ENCODE results near the gene PPP3R2. TPM values are rescaled to one million over a fixed set of nuclear protein-coding genes. Genes with fewer than 3 reads are reported as not detected.

PPP3R2 gene
- total RNA-seq, 4 donors from 2014 or later, result 0.06 TPM; not detected in 3

- no peaks in the 10 kb centered on the region for H3K9me3 ChIP-seq
- no peak overlapping the region for H3K27ac ChIP-seq (replicated peaks in 1 of 4)
- no peaks in the 10 kb centered on the region for H3K4me1 ChIP-seq
- no peaks in the 10 kb centered on the region for H3K27me3 ChIP-seq
- H3K36me3 ChIP-seq, result peaks cover 29 to 79% (median 40%) of the 10 kb centered on the region in 4 donors
- H3K4me3 ChIP-seq, result no peak overlapping the region
- WGBS, result 95% methylated on average over 3 of the region's 3 CpGs
- TF ChIP-seq EP300 (IDR thresholded peaks at IDR 0.05), result no peak
- TF ChIP-seq POLR2AphosphoS5 (IDR thresholded peaks at IDR 0.05), result no peak
- no peak for DNase-seq (ENCODE audit: extremely low spot score)
- intact Hi-C loops (cut with DNase I), result no loop called here
Observed at GRCh38 chr9:101567725-101568350, 26.9 kb downstream of the PPP3R2 start.

GRCh38 chr9:101566904-101567724 lies 27.7 kb downstream of the PPP3R2 start:
- no peak for DNase-seq (ENCODE audit: extremely low spot score)
- peaks cover 36 to 86% (median 47%) of the 10 kb centered on the region in 4 donors for H3K36me3 ChIP-seq
- 89% methylated on average over 5 of the region's 5 CpGs for WGBS
- no peaks in the 10 kb centered on the region for H3K4me1 ChIP-seq
- intact Hi-C loops (cut with DNase I), result no loop called here
- H3K4me3 ChIP-seq, result no peak overlapping the region
- TF ChIP-seq POLR2AphosphoS5 (IDR thresholded peaks at IDR 0.05), result no peak
- no peak for TF ChIP-seq POLR2A (IDR thresholded peaks at IDR 0.05; ENCODE audit: low read depth)
- TF ChIP-seq EP300 (IDR thresholded peaks at IDR 0.05), result no peak
- TF ChIP-seq CTCF (IDR thresholded peaks at IDR 0.05), result peak in 1 of 3 experiments; percentile 9
- no peaks in the 10 kb centered on the region for H3K9me3 ChIP-seq
- H3K27ac ChIP-seq (replicated peaks in 1 of 4), result no peak overlapping the region
- no peaks in the 10 kb centered on the region for H3K27me3 ChIP-seq

GRCh38 chr9:101564252-101564651 lies 30.5 kb downstream of the PPP3R2 start:
- intact Hi-C loops (cut with DNase I), result no loop called here
- Histone ChIP-seq H3K27ac (replicated peaks in 1 of 4) (no peak overlapping the region), H3K9me3 (no peaks in the 10 kb centered on the region), H3K36me3 (peaks cover 51 to 100% (median 68%) of the 10 kb centered on the region in 4 donors), H3K27me3 (no peaks in the 10 kb centered on the region), H3K4me1 (no peaks in the 10 kb centered on the region), H3K4me3 (no peak overlapping the region)
- TF ChIP-seq CTCF (IDR thresholded peaks at IDR 0.05) (no peak), EP300 (IDR thresholded peaks at IDR 0.05) (no peak), POLR2AphosphoS5 (IDR thresholded peaks at IDR 0.05) (no peak), POLR2A (IDR thresholded peaks at IDR 0.05; ENCODE audit: low read depth) (no peak)
- DNase-seq (ENCODE audit: extremely low spot score), result no peak

- 97% methylated on average over 1 of the region's 1 CpG for WGBS
- TF ChIP-seq EP300 (IDR thresholded peaks at IDR 0.05), result no peak
- TF ChIP-seq POLR2AphosphoS5 (IDR thresholded peaks at IDR 0.05), result no peak
- no peak for TF ChIP-seq CTCF (IDR thresholded peaks at IDR 0.05)
- TF ChIP-seq POLR2A (IDR thresholded peaks at IDR 0.05; ENCODE audit: low read depth), result no peak
- Histone ChIP-seq H3K27ac (replicated peaks in 1 of 4) (no peak overlapping the region), H3K27me3 (no peaks in the 10 kb centered on the region), H3K4me1 (no peaks in the 10 kb centered on the region), H3K4me3 (no peak overlapping the region), H3K36me3 (peaks cover 49 to 100% (median 76%) of the 10 kb centered on the region in 4 donors), H3K9me3 (no peaks in the 10 kb centered on the region)
- intact Hi-C loops (cut with DNase I), result no loop called here
- DNase-seq (ENCODE audit: extremely low spot score), result no peak
Observed at GRCh38 chr9:101562966-101563365, 31.8 kb downstream of the PPP3R2 start.

- no peaks in the 10 kb centered on the region for H3K9me3 ChIP-seq
- H3K27me3 ChIP-seq, result no peaks in the 10 kb centered on the region
- intact Hi-C loops (cut with DNase I), result no loop called here
- 93% methylated on average over 1 of the region's 1 CpG for WGBS
- no peak for TF ChIP-seq EP300 (IDR thresholded peaks at IDR 0.05)
- TF ChIP-seq CTCF (IDR thresholded peaks at IDR 0.05), result no peak
- TF ChIP-seq POLR2AphosphoS5 (IDR thresholded peaks at IDR 0.05), result no peak
- TF ChIP-seq POLR2A (IDR thresholded peaks at IDR 0.05; ENCODE audit: low read depth), result no peak
- peaks cover 56 to 100% (median 82%) of the 10 kb centered on the region in 4 donors for H3K36me3 ChIP-seq
- no peaks in the 10 kb centered on the region for H3K4me1 ChIP-seq
- no peak for DNase-seq (ENCODE audit: extremely low spot score)
- no peak overlapping the region for H3K4me3 ChIP-seq
- no peak overlapping the region for H3K27ac ChIP-seq (replicated peaks in 1 of 4)
Observed at GRCh38 chr9:101561740-101562139, 33.0 kb downstream of the PPP3R2 start.

Measured in esophagus muscularis mucosa (tissue), 4 donors.